GM12878 (cell line): ENCODE results near the gene AGTPBP1. TPM values are rescaled to one million over a fixed set of nuclear protein-coding genes. Genes with fewer than 3 reads are reported as not detected.

Experiments used
- ATAC-seq: fragments of 200-7000 bp; cut with Tn5 transposase; 3 replicates; pipeline ENCODE4 v1.9.1; 2020; ENCODE audit warnings: mild to moderate bottlenecking, moderate library complexity
- BruUV-seq: library from RNA; stranded (reverse); fragments of 400-500 nt; replicated peaks from 2 replicates; lab custom pipeline; 2021; lab: Mats Ljungman, UMichigan
- CTCF ChIA-PET: fragments of 300-600 bp; sonication (Branson Sonifier 250); formaldehyde crosslinking; extraction: SDS; loops from one replicate; lab custom pipeline; 2021; ENCODE audit warnings: inconsistent platforms; lab: Yijun Ruan, JAX
- POLR2A ChIA-PET: fragments of 350-600 bp; formaldehyde crosslinking; extraction: SDS; loops from one replicate; lab custom pipeline; 2021; ENCODE audit warnings: inconsistent platforms; lab: Charles Lee
- RAD21 ChIA-PET: fragments of 300-600 bp; sonication (Branson Sonifier 250); formaldehyde crosslinking; loops from one replicate; lab custom pipeline; 2023; ENCODE audit warnings: antibody characterized with exemption; ENCODE audit not compliant: unreplicated experiment; lab: Charles Lee
- SMC1A ChIA-PET: fragments of 300-600 bp; sonication (Branson Sonifier 250); formaldehyde crosslinking; loops from one replicate; lab custom pipeline; 2023; ENCODE audit not compliant: unreplicated experiment, uncharacterized antibody; lab: Charles Lee
- DNase-seq: peaks from one replicate; pipeline ENCODE4 v3.0.0-alpha.2; 2011; ENCODE audit warnings: low read depth, low spot score
- FAIRE-seq: peaks from 3 replicates; lab custom pipeline; 2011; peaks lifted over from hg19 to GRCh38; lab: Jason Lieb, UNC
- H2AFZ ChIP-seq: 2 replicates; pipeline ENCODE4 v1.6.0; 2011; ENCODE audit warnings: low read depth, low read length, control low read depth; ENCODE audit not compliant: control insufficient read depth
- H3K27ac ChIP-seq: 2 replicates; pipeline ENCODE4 v1.5.1; 2011; ENCODE audit warnings: control low read depth; ENCODE audit not compliant: control insufficient read depth, insufficient read depth
- H3K27me3 ChIP-seq, 2 experiments: replicated peaks in 1 of 2; 2 replicates each; pipeline versions ENCODE4 v1.6.0 to v1.6.1; 2011; ENCODE audit warnings: low read length in 1 of 2; ENCODE audit not compliant: control insufficient read depth in 2 of 2, insufficient read depth in 2 of 2
- H3K36me3 ChIP-seq, 2 experiments: 2 replicates each; pipeline ENCODE4 v1.5.1; 2011; ENCODE audit warnings: low read length in 1 of 2; ENCODE audit not compliant: control insufficient read depth in 2 of 2, insufficient read depth in 2 of 2
- H3K4me1 ChIP-seq: 2 replicates; pipeline ENCODE4 v1.6.1; 2011; ENCODE audit warnings: mild to moderate bottlenecking, low read length, moderate library complexity, mixed read lengths; ENCODE audit not compliant: control insufficient read depth, insufficient read depth
- H3K4me2 ChIP-seq: 2 replicates; pipeline ENCODE4 v1.6.0; 2011; ENCODE audit warnings: control low read depth; ENCODE audit not compliant: control insufficient read depth, insufficient read depth
- H3K4me3 ChIP-seq: fragments of 200-600 bp; sonication (generic); 2 replicates; pipeline ENCODE4 v1.5.1; 2016
- H3K79me2 ChIP-seq: 2 replicates; pipeline ENCODE4 v1.6.0; 2011; ENCODE audit warnings: low read length; ENCODE audit not compliant: control insufficient read depth, insufficient read depth
- H3K9ac ChIP-seq: 2 replicates; pipeline ENCODE4 v1.8.0; 2011; ENCODE audit warnings: low read length, control low read depth, mixed read lengths; ENCODE audit not compliant: control insufficient read depth, insufficient read depth
- H3K9me3 ChIP-seq: replicated peaks from 3 replicates; pipeline ENCODE4 v1.5.1; 2011; ENCODE audit warnings: mild to moderate bottlenecking, low read length; ENCODE audit not compliant: control insufficient read depth, insufficient read depth
- H4K20me1 ChIP-seq: 2 replicates; pipeline ENCODE4 v1.6.0; 2011; ENCODE audit not compliant: control insufficient read depth, insufficient read depth
- CBFB ChIP-seq: IDR thresholded peaks from 2 replicates; pipeline ENCODE4 v1.6.1; 2016; ENCODE audit warnings: antibody characterized with exemption, low read depth
- E2F4 ChIP-seq: IDR thresholded peaks from 2 replicates; pipeline ENCODE4 v1.6.1; 2012; ENCODE audit warnings: low read depth, low read length, improper control_type of control experiment
- EZH2 ChIP-seq: IDR thresholded peaks from 2 replicates; pipeline ENCODE4 v1.6.1; 2012; ENCODE audit warnings: low read depth, mild to moderate bottlenecking, control low read depth, inconsistent platforms, low read length, borderline replicate concordance; ENCODE audit not compliant: control insufficient read depth
- HDAC6 ChIP-seq: fragments of 200-600 bp; sonication (generic); IDR thresholded peaks from one replicate; pipeline ENCODE4 v1.8.0; 2017; ENCODE audit warnings: antibody characterized with exemption; ENCODE audit not compliant: unreplicated experiment
- KDM1A ChIP-seq: fragments of 200-600 bp; sonication (generic); IDR thresholded peaks from 2 replicates; pipeline ENCODE4 v1.6.1; 2016; ENCODE audit warnings: borderline replicate concordance
- SPI1 ChIP-seq: IDR thresholded peaks from 2 replicates; pipeline ENCODE4 v1.6.1; 2011; ENCODE audit warnings: low read depth, mild to moderate bottlenecking, low read length, moderate library complexity, borderline replicate concordance; ENCODE audit not compliant: insufficient read depth
- SREBF1 ChIP-seq: IDR thresholded peaks from 2 replicates; pipeline ENCODE4 v1.6.1; 2012; ENCODE audit warnings: mild to moderate bottlenecking, low read length
- SREBF2 ChIP-seq: IDR thresholded peaks from 2 replicates; pipeline ENCODE4 v1.6.1; 2012; ENCODE audit warnings: mild to moderate bottlenecking, low read length
- WGBS: methylation state at CpG from one replicate; pipeline ENCODE4 v1.1.6; 2016; ENCODE audit warnings: low lambda C conversion rate; ENCODE audit not compliant: insufficient replicate concordance, insufficient coverage; ENCODE audit errors: missing lambda C conversion rate; 5-methylcytosine and 5-hydroxymethylcytosine counted together
- in situ Hi-C: fragments of 300-500 bp; cut with MboI; formaldehyde crosslinking; loops from 9 replicates; pipeline ENCODE4 v1.14.3; 2018; ENCODE audit warnings: mixed read lengths
- intact Hi-C: fragments of 100-400 bp; cut with micrococcal nuclease; formaldehyde crosslinking; loops from one replicate; pipeline ENCODE4 v1.14.2; 2022; ENCODE audit not compliant: unreplicated experiment
- polyA plus RNA-seq, 11 experiments: library from polyadenylated mRNA; depleted of rRNA in 4 of 11; unstranded in 6 of 11; stranded (reverse) in 5 of 11; fragments of >200 nt; fragmentation: Nextera tagmentation in 4 of 11; fragmentation: Illumina TruSeq in 1 of 11; extraction: Ambion mirVana in 4 of 11; extraction: Trizol in 1 of 11; gene quantifications; 1 replicate in 1 of 11; 2 replicates in 10 of 11; pipeline versions ENCODE4 v1.2.1 to v1.2.3, GENCODE V29; 2011 to 2016; ENCODE audit warnings: inconsistent platforms in 2 of 11, missing spikeins in 2 of 11, low read depth in 1 of 11
- total RNA-seq, 4 experiments: library from RNA; depleted of rRNA in 3 of 4; stranded (reverse); fragments of >200 nt in 3 of 4; fragmentation: Illumina TruSeq in 1 of 4; extraction: Trizol in 1 of 4; gene quantifications; 2 replicates each; pipeline versions ENCODE4 v1.2.1 to v1.2.3, GENCODE V29; 2013 to 2021
- TF ChIP-seq, protein P1 (sequence below): IDR thresholded peaks from 2 replicates; pipeline ENCODE4 v1.6.1; 2012; ENCODE audit warnings: mild to moderate bottlenecking, low read depth, low read length
- TF ChIP-seq, protein P2 (sequence below): IDR thresholded peaks from 2 replicates; pipeline ENCODE4 v1.6.1; 2011; ENCODE audit warnings: borderline replicate concordance, low read depth, mild to moderate bottlenecking, moderate library complexity, mixed read lengths, low read length; ENCODE audit not compliant: insufficient read depth; ENCODE audit errors: extremely low read length

AGTPBP1 gene
- total and polyA plus RNA-seq, 10 of the 15 experiments (the other 5 are each of a cell fraction or from before 2014, with no cell fraction given), result 6.1 to 35.2 (median 20.0) TPM

- no peaks in the 10 kb centered on the region for H3K79me2 ChIP-seq
- in situ Hi-C loops (no loop called here), intact Hi-C loops (no loop called here)
- no peaks in the 10 kb centered on the region for H3K4me1 ChIP-seq
- RAD21 ChIA-PET, result no interaction called here
- POLR2A ChIA-PET, result no interaction called here
- no TSS peak for BruUV-seq
- TF ChIP-seq, protein P1, sequence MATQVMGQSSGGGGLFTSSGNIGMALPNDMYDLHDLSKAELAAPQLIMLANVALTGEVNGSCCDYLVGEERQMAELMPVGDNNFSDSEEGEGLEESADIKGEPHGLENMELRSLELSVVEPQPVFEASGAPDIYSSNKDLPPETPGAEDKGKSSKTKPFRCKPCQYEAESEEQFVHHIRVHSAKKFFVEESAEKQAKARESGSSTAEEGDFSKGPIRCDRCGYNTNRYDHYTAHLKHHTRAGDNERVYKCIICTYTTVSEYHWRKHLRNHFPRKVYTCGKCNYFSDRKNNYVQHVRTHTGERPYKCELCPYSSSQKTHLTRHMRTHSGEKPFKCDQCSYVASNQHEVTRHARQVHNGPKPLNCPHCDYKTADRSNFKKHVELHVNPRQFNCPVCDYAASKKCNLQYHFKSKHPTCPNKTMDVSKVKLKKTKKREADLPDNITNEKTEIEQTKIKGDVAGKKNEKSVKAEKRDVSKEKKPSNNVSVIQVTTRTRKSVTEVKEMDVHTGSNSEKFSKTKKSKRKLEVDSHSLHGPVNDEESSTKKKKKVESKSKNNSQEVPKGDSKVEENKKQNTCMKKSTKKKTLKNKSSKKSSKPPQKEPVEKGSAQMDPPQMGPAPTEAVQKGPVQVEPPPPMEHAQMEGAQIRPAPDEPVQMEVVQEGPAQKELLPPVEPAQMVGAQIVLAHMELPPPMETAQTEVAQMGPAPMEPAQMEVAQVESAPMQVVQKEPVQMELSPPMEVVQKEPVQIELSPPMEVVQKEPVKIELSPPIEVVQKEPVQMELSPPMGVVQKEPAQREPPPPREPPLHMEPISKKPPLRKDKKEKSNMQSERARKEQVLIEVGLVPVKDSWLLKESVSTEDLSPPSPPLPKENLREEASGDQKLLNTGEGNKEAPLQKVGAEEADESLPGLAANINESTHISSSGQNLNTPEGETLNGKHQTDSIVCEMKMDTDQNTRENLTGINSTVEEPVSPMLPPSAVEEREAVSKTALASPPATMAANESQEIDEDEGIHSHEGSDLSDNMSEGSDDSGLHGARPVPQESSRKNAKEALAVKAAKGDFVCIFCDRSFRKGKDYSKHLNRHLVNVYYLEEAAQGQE, result no peak
- no peak overlapping the region for H3K4me3 ChIP-seq
- DNase-seq (no peak), FAIRE-seq (no peak), ATAC-seq (no peak)
- no peaks in the 10 kb centered on the region for H3K9me3 ChIP-seq
- CTCF ChIA-PET, result no interaction called here
- H3K36me3 ChIP-seq, result no peaks in the 10 kb centered on the region
- WGBS, result 54% methylated on average over 10 of the region's 10 CpGs
- H3K9ac ChIP-seq, result no peak overlapping the region
- H3K27ac ChIP-seq, result no peak overlapping the region
- no peak overlapping the region for H3K4me2 ChIP-seq
- H2AFZ ChIP-seq, result no peak overlapping the region
- SMC1A ChIA-PET, result no interaction called here
- H4K20me1 ChIP-seq, result no peaks in the 10 kb centered on the region
- H3K27me3 ChIP-seq, result no peaks in the 10 kb centered on the region
These were observed 225.3 kb downstream of the AGTPBP1 start for GRCh38 chr9:85516455-85516854.

DNA sequence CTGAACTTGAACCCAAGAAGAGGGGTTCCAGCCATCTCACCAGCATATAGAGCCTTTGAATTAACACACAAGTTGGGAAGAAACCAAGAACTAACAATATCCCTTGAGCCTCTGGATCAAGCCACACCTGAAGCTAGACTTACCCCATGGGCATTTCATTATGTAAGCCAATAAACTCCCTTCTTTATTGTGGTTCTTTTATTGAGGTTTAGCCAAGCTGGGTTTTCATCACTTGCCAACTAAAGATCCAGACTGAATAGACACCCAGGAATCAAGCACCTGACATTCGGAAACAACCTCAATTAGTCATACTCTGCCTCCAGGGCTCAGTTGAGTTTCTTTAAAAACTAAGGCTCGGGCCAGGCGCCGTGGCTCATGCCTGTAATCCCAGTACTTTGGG, 226.7 kb downstream of the AGTPBP1 start:
- TF ChIP-seq, protein P2, sequence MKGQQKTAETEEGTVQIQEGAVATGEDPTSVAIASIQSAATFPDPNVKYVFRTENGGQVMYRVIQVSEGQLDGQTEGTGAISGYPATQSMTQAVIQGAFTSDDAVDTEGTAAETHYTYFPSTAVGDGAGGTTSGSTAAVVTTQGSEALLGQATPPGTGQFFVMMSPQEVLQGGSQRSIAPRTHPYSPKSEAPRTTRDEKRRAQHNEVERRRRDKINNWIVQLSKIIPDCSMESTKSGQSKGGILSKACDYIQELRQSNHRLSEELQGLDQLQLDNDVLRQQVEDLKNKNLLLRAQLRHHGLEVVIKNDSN, result no peak
- TF ChIP-seq E2F4 (no peak), SREBF2 (no peak), SREBF1 (no peak), SPI1 (no peak), EZH2 (no peak), KDM1A (no peak), CBFB (no peak), HDAC6 (no peak)
- BruUV-seq, result no TSS peak
- WGBS, result 57% methylated on average over 4 of the region's 4 CpGs
- no peak for FAIRE-seq
- ATAC-seq, result no peak
- no peak overlapping the region for H3K4me2 ChIP-seq
- H3K27ac ChIP-seq, result no peak overlapping the region
- DNase-seq, result no peak
- POLR2A ChIA-PET, result no interaction called here
- in situ Hi-C loops, result no loop called here
- intact Hi-C loops, result no loop called here
- H3K27me3 ChIP-seq, result no peaks in the 10 kb centered on the region
- H4K20me1 ChIP-seq, result no peaks in the 10 kb centered on the region
- no peak overlapping the region for H3K9ac ChIP-seq
- no peak overlapping the region for H3K4me3 ChIP-seq
- H3K79me2 ChIP-seq, result no peaks in the 10 kb centered on the region
- H3K4me1 ChIP-seq, result no peaks in the 10 kb centered on the region
- RAD21 ChIA-PET, result no interaction called here
- no peaks in the 10 kb centered on the region for H3K36me3 ChIP-seq
- H2AFZ ChIP-seq, result no peak overlapping the region
- no peaks in the 10 kb centered on the region for H3K9me3 ChIP-seq
- CTCF ChIA-PET, result no interaction called here
- SMC1A ChIA-PET, result no interaction called here
